SK-N-SH (cell line): ENCODE results near the gene KIRREL2. TPM values are rescaled to one million over a fixed set of nuclear protein-coding genes. Genes with fewer than 3 reads are reported as not detected.
A peak's percentile ranks its signal among the peaks of the same experiment; 100 is the strongest.

ENCODE experiments used
- CTCF ChIA-PET: fragments of 300-600, 350-600 bp; formaldehyde crosslinking; extraction: SDS; loops from one replicate; lab custom pipeline; 2021; lab: Yijun Ruan, JAX
- POLR2A ChIA-PET: fragments of 350-600 bp; sonication (Branson Sonifier 250); formaldehyde crosslinking; extraction: SDS; loops from one replicate; lab custom pipeline; 2020; ENCODE audit warnings: antibody characterized with exemption, inconsistent platforms; lab: Yijun Ruan, JAX
- DNase-seq: peaks from one replicate; pipeline ENCODE4 v3.0.0; 2012
- H2AFZ ChIP-seq: fragments of 200-600 bp; sonication (generic); 2 replicates; pipeline ENCODE4 v1.8.1; 2016; ENCODE audit warnings: antibody characterized with exemption, mild to moderate bottlenecking, low read depth
- H3F3A ChIP-seq: fragments of 200-600 bp; sonication (generic); replicated peaks from 2 replicates; pipeline ENCODE3; 2016; ENCODE audit warnings: antibody characterized with exemption, mild to moderate bottlenecking; ENCODE audit not compliant: insufficient read depth
- H3K27ac ChIP-seq, 2 experiments: fragments of 200-500 bp in 1 of 2; fragments of 200-600 bp in 1 of 2; sonication (Bioruptor generic) in 1 of 2; sonication (generic), shearing (Covaris generic) in 1 of 2; 2 replicates each; pipeline versions ENCODE4 v1.5.1 to v1.6.1; 2014 to 2016; ENCODE audit warnings: low read depth in 2 of 2, inconsistent platforms in 1 of 2, low read length in 1 of 2, mild to moderate bottlenecking in 1 of 2, mixed read lengths in 1 of 2
- H3K27me3 ChIP-seq: fragments of 200-600 bp; sonication (generic), shearing (Covaris generic); 2 replicates; pipeline ENCODE4 v1.6.1; 2016; ENCODE audit warnings: mixed run types; ENCODE audit not compliant: insufficient read depth
- H3K36me3 ChIP-seq, 2 experiments: fragments of 200-500 bp in 1 of 2; fragments of 200-600 bp in 1 of 2; sonication (Bioruptor generic) in 1 of 2; sonication (generic) in 1 of 2; replicated peaks in 1 of 2; 2 replicates each; pipeline versions ENCODE3 to v1.5.1; 2014 to 2016; ENCODE audit warnings: low read length in 1 of 2, mild to moderate bottlenecking in 1 of 2; ENCODE audit not compliant: insufficient read depth in 2 of 2, control insufficient read depth in 1 of 2
- H3K4me1 ChIP-seq, 2 experiments: fragments of 200-500 bp in 1 of 2; fragments of 200-600 bp in 1 of 2; sonication (Bioruptor generic) in 1 of 2; sonication (generic), shearing (Covaris generic) in 1 of 2; 2 replicates each; pipeline versions ENCODE4 v1.5.1 to v1.6.1; 2014 to 2016; ENCODE audit warnings: low read depth in 1 of 2, low read length in 1 of 2, mixed run types in 1 of 2; ENCODE audit not compliant: insufficient read depth in 2 of 2, control insufficient read depth in 1 of 2
- H3K4me2 ChIP-seq: fragments of 200-600 bp; sonication (generic), shearing (Covaris generic); 2 replicates; pipeline ENCODE4 v1.6.1; 2017; ENCODE audit warnings: mixed run types
- H3K4me3 ChIP-seq, 2 experiments: fragments of 200-500 bp in 1 of 2; fragments of 200-600 bp in 1 of 2; sonication (Bioruptor generic) in 1 of 2; sonication (generic), shearing (Covaris generic) in 1 of 2; 2 replicates each; pipeline versions ENCODE4 v1.5.1 to v1.8.1; 2014 to 2016; ENCODE audit warnings: low read depth in 2 of 2, inconsistent platforms in 1 of 2, low read length in 1 of 2, mild to moderate bottlenecking in 1 of 2, mixed read lengths in 1 of 2, moderate library complexity in 1 of 2
- H3K79me2 ChIP-seq: fragments of 200-600 bp; sonication (generic); 2 replicates; pipeline ENCODE4 v1.8.1; 2017; ENCODE audit warnings: mild to moderate bottlenecking; ENCODE audit not compliant: insufficient read depth
- H3K9ac ChIP-seq: fragments of 200-600 bp; sonication (generic); 2 replicates; pipeline ENCODE4 v1.6.1; 2017; ENCODE audit warnings: mixed run types
- H3K9me2 ChIP-seq: fragments of 200-600 bp; sonication (generic); 2 replicates; pipeline ENCODE4 v1.6.1; 2017; ENCODE audit warnings: mixed run types
- H3K9me3 ChIP-seq: fragments of 200-600 bp; sonication (generic); 2 replicates; pipeline ENCODE4 v1.6.1; 2017; ENCODE audit warnings: mixed run types, mild to moderate bottlenecking, moderate library complexity
- H4K20me1 ChIP-seq: fragments of 200-600 bp; sonication (generic); 2 replicates; pipeline ENCODE4 v1.6.1; 2017; ENCODE audit warnings: mild to moderate bottlenecking, mixed run types; ENCODE audit not compliant: insufficient read depth
- ELF1 ChIP-seq: IDR thresholded peaks from 2 replicates; pipeline ENCODE4 v1.4.0; 2012
- EZH2phosphoT487 ChIP-seq: fragments of 200-600 bp; sonication (generic); IDR thresholded peaks from 2 replicates; pipeline ENCODE4 v1.6.1; 2017; ENCODE audit warnings: low read depth, mixed run types, mild to moderate bottlenecking, antibody characterized with exemption, moderate library complexity, borderline replicate concordance
- JUND ChIP-seq: IDR thresholded peaks from 2 replicates; pipeline ENCODE4 v1.4.0; 2012
- NFIC ChIP-seq: IDR thresholded peaks from 2 replicates; pipeline ENCODE4 v1.4.0; 2012; ENCODE audit warnings: borderline replicate concordance
- NRF1 ChIP-seq: IDR thresholded peaks from 2 replicates; pipeline ENCODE4 v1.6.1; 2012; ENCODE audit warnings: low read depth, mild to moderate bottlenecking, low read length
- RXRA ChIP-seq: IDR thresholded peaks from 2 replicates; pipeline ENCODE4 v1.4.0; 2012; ENCODE audit warnings: low read depth, mild to moderate bottlenecking, borderline replicate concordance
- WGBS: methylation state at CpG from one replicate; pipeline ENCODE4 v1.1.6; 2017; ENCODE audit warnings: low lambda C conversion rate; 5-methylcytosine and 5-hydroxymethylcytosine counted together
- polyA plus RNA-seq, 3 experiments: library from polyadenylated mRNA; depleted of rRNA; stranded (reverse); fragments of >200 nt; gene quantifications; 2 replicates each; pipeline ENCODE4 v1.2.3, GENCODE V29; 2012
- TF ChIP-seq, protein P1 (sequence below): IDR thresholded peaks from 2 replicates; pipeline ENCODE4 v1.4.0; 2012; ENCODE audit warnings: low read depth, borderline replicate concordance
- TF ChIP-seq, protein P2 (sequence below): IDR thresholded peaks from 2 replicates; pipeline ENCODE4; 2012

Gene KIRREL2
- polyA plus RNA-seq, 1 of the 3 experiments (the other 2 are of a cell fraction): 0.21 TPM

DNA sequence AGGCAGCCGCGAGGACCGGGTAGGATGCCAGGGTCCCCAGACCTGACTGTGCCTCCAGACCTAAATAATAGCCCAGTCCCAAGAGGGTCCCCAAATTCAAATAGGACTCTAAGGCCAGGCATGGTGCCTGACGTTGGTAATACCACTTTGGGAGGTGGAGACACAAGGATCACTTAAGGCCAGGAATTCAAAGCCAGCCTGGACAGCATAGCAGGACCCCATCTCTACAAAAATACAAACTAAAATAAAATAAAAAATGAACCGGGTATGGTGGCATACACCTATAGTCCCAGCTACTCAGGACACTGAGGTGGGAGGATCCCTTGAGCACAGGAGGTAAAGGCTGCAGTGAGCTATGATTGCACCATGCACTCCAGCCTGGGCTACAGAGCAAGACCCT is 6.3 kb downstream of the KIRREL2 start:
- no peak for TF ChIP-seq ELF1
- TF ChIP-seq RXRA: no peak
- TF ChIP-seq EZH2phosphoT487: no peak
- TF ChIP-seq, protein P1, sequence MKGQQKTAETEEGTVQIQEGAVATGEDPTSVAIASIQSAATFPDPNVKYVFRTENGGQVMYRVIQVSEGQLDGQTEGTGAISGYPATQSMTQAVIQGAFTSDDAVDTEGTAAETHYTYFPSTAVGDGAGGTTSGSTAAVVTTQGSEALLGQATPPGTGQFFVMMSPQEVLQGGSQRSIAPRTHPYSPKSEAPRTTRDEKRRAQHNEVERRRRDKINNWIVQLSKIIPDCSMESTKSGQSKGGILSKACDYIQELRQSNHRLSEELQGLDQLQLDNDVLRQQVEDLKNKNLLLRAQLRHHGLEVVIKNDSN: no peak
- TF ChIP-seq JUND: no peak
- TF ChIP-seq, protein P2, sequence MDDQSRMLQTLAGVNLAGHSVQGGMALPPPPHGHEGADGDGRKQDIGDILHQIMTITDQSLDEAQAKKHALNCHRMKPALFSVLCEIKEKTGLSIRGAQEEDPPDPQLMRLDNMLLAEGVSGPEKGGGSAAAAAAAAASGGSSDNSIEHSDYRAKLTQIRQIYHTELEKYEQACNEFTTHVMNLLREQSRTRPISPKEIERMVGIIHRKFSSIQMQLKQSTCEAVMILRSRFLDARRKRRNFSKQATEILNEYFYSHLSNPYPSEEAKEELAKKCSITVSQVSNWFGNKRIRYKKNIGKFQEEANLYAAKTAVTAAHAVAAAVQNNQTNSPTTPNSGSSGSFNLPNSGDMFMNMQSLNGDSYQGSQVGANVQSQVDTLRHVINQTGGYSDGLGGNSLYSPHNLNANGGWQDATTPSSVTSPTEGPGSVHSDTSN: no peak
- H3K9me2 ChIP-seq: no peaks in the 10 kb centered on the region
- no peaks in the 10 kb centered on the region for H3K36me3 ChIP-seq
- no peak overlapping the region for H3K4me2 ChIP-seq
- CTCF ChIA-PET: no interaction called here
- DNase-seq: no peak
- no peaks in the 10 kb centered on the region for H3F3A ChIP-seq
- no peak overlapping the region for H3K27ac ChIP-seq
- no peaks in the 10 kb centered on the region for H3K27me3 ChIP-seq
- WGBS: 69% methylated on average over 5 of the region's 5 CpGs
- no peaks in the 10 kb centered on the region for H3K79me2 ChIP-seq
- peaks cover 0 to 5% of the 10 kb centered on the region in 2 experiments; a peak in 1 of 4 replicates for H3K4me1 ChIP-seq
- no peak overlapping the region for H3K4me3 ChIP-seq
- H4K20me1 ChIP-seq: no peaks in the 10 kb centered on the region
- POLR2A ChIA-PET: no interaction called here
- H2AFZ ChIP-seq: no peak overlapping the region
- H3K9me3 ChIP-seq: no peaks in the 10 kb centered on the region
- H3K9ac ChIP-seq: no peak overlapping the region

GRCh38 chr19:35868172-35868822 is 11.6 kb downstream of the KIRREL2 start, which contains the start of gene APLP1:
Gene APLP1, plus strand, starts transcription at chr19:35868574. Its CDS starts 63 bp downstream, at chr19:35868637.
- peak within 1 kb of the TSS; percentile 52 to 60 for H3K4me3 ChIP-seq
- peaks cover 7 to 11% of the 10 kb centered on the region in 2 experiments; a peak in 2 of 4 replicates for H3K4me1 ChIP-seq
- H3K27ac ChIP-seq: peak within 1 kb of the TSS in 1 of 2 experiments; percentile 75; a peak in 2 of 4 replicates
- H4K20me1 ChIP-seq: no peaks in the 10 kb centered on the region
- under 1% methylated on average over 23 of the region's 60 CpGs for WGBS
- H3K36me3 ChIP-seq: no peaks in the 10 kb centered on the region
- TF ChIP-seq NRF1 (peak; percentile 64), NFIC (no peak)
- peak; percentile 92 for DNase-seq
- POLR2A ChIA-PET: interaction anchor here (0.7 to 1.4 kb wide), 6 partner anchors 14 to 186 kb away, joined by 3 to 7 read pairs (median 4); partner anchors contain the start of genes LIN37 and THAP8
- no peaks in the 10 kb centered on the region for H3F3A ChIP-seq
- peak within 1 kb of the TSS; percentile 76; the same call in 1 of the 2 replicates for H2AFZ ChIP-seq
- no peaks in the 10 kb centered on the region for H3K79me2 ChIP-seq
- H3K9ac ChIP-seq: no peak within 1 kb of the TSS
- CTCF ChIA-PET: interaction anchor here (0.9 to 4.2 kb wide), 3 partner anchors 13 to 63 kb away, joined by 3 to 18 read pairs (median 4); partner anchors contain the start of gene NFKBID
- no peaks in the 10 kb centered on the region for H3K9me2 ChIP-seq
- no peaks in the 10 kb centered on the region for H3K27me3 ChIP-seq
- H3K9me3 ChIP-seq: no peaks in the 10 kb centered on the region
- peak within 1 kb of the TSS; percentile 96 for H3K4me2 ChIP-seq
